Lung microvascular endothelial cell (primary cell): ENCODE data around the gene RIT1. TPM values are rescaled to one million over a fixed set of nuclear protein-coding genes. Genes with fewer than 3 reads are reported as not detected.
A peak's percentile ranks its signal among the peaks of the same experiment; 100 is the strongest.

Experiments
- DNase-seq, 2 donors: peaks; one replicate each; pipeline versions ENCODE4 v3.0.0 to v3.0.0-alpha.2; 2010; ENCODE audit warnings: low read depth in 2 of 2
- total RNA-seq: library from RNA; depleted of rRNA; stranded (reverse); fragments of >200 nt; gene quantifications from 2 replicates; pipeline ENCODE4 v1.2.1, GENCODE V29; 2014

Gene RIT1
- total RNA-seq, result 19.0 and 26.0 TPM in 2 replicates

- DNase-seq, result peak; percentile 76 to 80
Measured at GRCh38 chr1:155911156-155912055, at the start of gene RIT1. Gene RIT1 (minus strand): TSS chr1:155911349. CDS start chr1:155910761, 588 bp downstream.

- no peak for DNase-seq
Measured at GRCh38 chr1:155960081-155960745, 49.1 kb upstream of the RIT1 start.

- no peak for DNase-seq
Measured at GRCh38 chr1:155957411-155957915, 46.3 kb upstream of the RIT1 start.

GRCh38 chr1:155954645-155955044, 43.5 kb upstream of the RIT1 start:
- DNase-seq, result no peak

- no peak for DNase-seq
Measured at GRCh38 chr1:155952505-155952890, 41.3 kb upstream of the RIT1 start.

GRCh38 chr1:155951753-155952504, 40.8 kb upstream of the RIT1 start:
- DNase-seq, result no peak

- DNase-seq, result no peak
Measured at GRCh38 chr1:155950829-155951228, 39.7 kb upstream of the RIT1 start.

- no peak for DNase-seq
Measured at GRCh38 chr1:155947741-155948140, 36.6 kb upstream of the RIT1 start.

- DNase-seq, result no peak
Measured at GRCh38 chr1:155947292-155947691, 36.1 kb upstream of the RIT1 start.

GRCh38 chr1:155946633-155947219, 35.6 kb upstream of the RIT1 start:
- DNase-seq, result no peak

- DNase-seq, result no peak
Measured at GRCh38 chr1:155944444-155944799, 33.3 kb upstream of the RIT1 start.

GRCh38 chr1:155942578-155943141, 31.5 kb upstream of the RIT1 start:
- no peak for DNase-seq

GRCh38 chr1:155941845-155942531, 30.8 kb upstream of the RIT1 start:
- peak in 1 of 2 donors; percentile 23 for DNase-seq

GRCh38 chr1:155940993-155941844, 30.1 kb upstream of the RIT1 start, which contains the start of gene RXFP4:
Gene RXFP4 (plus strand): TSS chr1:155941638. CDS start chr1:155941710, 72 bp downstream.
- DNase-seq, result no peak

- DNase-seq, result peak; percentile 61 to 82
Measured at GRCh38 chr1:155940482-155940992, 29.4 kb upstream of the RIT1 start.

GRCh38 chr1:155938220-155938627, 27.1 kb upstream of the RIT1 start:
- DNase-seq, result peak; percentile 78 to 81

- peak in 1 of 2 donors; percentile 16 for DNase-seq
Measured at GRCh38 chr1:155934936-155935590, 23.9 kb upstream of the RIT1 start.

GRCh38 chr1:155934097-155934935, 23.2 kb upstream of the RIT1 start, which contains the start of gene KHDC4:
Gene KHDC4 (minus strand): TSS chr1:155934413. CDS start chr1:155934373, 40 bp downstream.
- peak; percentile 99 to 100 for DNase-seq
